Thyroid gland (tissue), 4 donors: Measurements from ENCODE around the gene DSCAM. TPM values are rescaled to one million over a fixed set of nuclear protein-coding genes. Genes with fewer than 3 reads are reported as not detected.

Experiments
- DNase-seq, 2 donors: peaks; one replicate each; pipeline ENCODE4 v3.0.0-alpha.2; 2019
- H3K27ac ChIP-seq, 3 donors: fragments of 200-600 bp; sonication (generic); 1 replicate in 2 of 3; 2 replicates in 1 of 3; pipeline ENCODE4 v1.5.1; 2016 to 2019; ENCODE audit warnings: mild to moderate bottlenecking in 1 of 3, moderate library complexity in 1 of 3
- H3K27me3 ChIP-seq: fragments of 200-600 bp; sonication (generic); one replicate; pipeline ENCODE4 v1.5.1; 2019
- H3K36me3 ChIP-seq, 2 donors: fragments of 200-600 bp; sonication (generic); one replicate each; pipeline ENCODE4 v1.5.1; 2016 to 2019
- H3K4me1 ChIP-seq, 2 donors: fragments of 200-600 bp; sonication (generic); one replicate each; pipeline ENCODE4 v1.5.1; 2017 to 2019
- H3K4me3 ChIP-seq, 3 donors: fragments of 200-600 bp; sonication (generic); replicated peaks in 1 of 3; 1 replicate in 2 of 3; 2 replicates in 1 of 3; pipeline ENCODE4 v1.5.1; 2016; ENCODE audit warnings: mild to moderate bottlenecking in 1 of 3
- H3K9me3 ChIP-seq: fragments of 200-600 bp; sonication (generic); one replicate; pipeline ENCODE4 v1.5.1; 2017
- POLR2A ChIP-seq, 2 donors: fragments of 450-650 bp; IDR thresholded peaks; one replicate each; pipeline ENCODE4 v1.6.1; 2017; ENCODE audit warnings: antibody characterized with exemption in 2 of 2, mild to moderate bottlenecking in 2 of 2, moderate library complexity in 1 of 2
- WGBS, 2 donors: methylation state at CpG; one replicate each; pipeline ENCODE4 v1.1.5; 2017; 5-methylcytosine and 5-hydroxymethylcytosine counted together
- intact Hi-C: fragments of 100-400 bp; cut with DNase I; formaldehyde crosslinking; loops from one replicate; pipeline ENCODE4 v1.15.1; 2023
- total RNA-seq, 4 donors: library from RNA; depleted of rRNA; stranded (reverse); fragments of >200 nt; gene quantifications; one replicate each; pipeline ENCODE4 v1.2.3, GENCODE V29; 2016
- TF ChIP-seq, protein P1 (sequence below), 6 experiments: fragments of 200-600 bp in 3 of 6; fragments of 450-650 bp in 3 of 6; sonication (generic) in 3 of 6; IDR thresholded peaks; one replicate each; pipeline ENCODE4 v1.5.1; 2016 to 2019; ENCODE audit warnings: antibody characterized with exemption in 6 of 6, mild to moderate bottlenecking in 2 of 6, inconsistent platforms in 1 of 6, moderate library complexity in 1 of 6

Gene DSCAM
- total RNA-seq, 4 donors from 2014 or later = 0.20 TPM; not detected in 3

DNA sequence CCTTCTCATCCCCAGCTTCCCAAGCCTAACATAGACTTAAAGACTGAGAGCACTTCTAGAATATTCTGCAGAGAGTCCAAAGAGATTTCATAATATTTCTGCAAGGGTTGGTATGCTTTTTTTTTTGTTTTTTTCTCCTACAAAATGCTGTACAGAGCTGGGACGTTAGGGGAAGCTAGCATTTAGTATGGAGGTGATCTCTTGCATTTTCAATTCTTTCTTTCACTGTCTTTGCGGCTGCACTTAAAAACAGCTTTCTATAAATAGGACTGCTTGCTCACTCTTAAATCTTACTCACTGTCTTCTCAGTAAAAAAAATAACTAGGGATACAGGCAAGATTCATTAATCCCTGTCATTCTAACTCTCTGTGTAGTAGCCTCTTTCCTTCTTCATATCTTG lies 7.4 kb downstream of the DSCAM start:
- H3K4me3 ChIP-seq = no peak overlapping the region
- intact Hi-C loops = no loop called here
- no peak for DNase-seq
- peaks cover 0 to 6% of the 10 kb centered on the region in 2 donors for H3K4me1 ChIP-seq
- 72 to 86% methylated on average over 2 of the region's 2 CpGs for WGBS, 2 donors
- H3K36me3 ChIP-seq = no peaks in the 10 kb centered on the region
- H3K27me3 ChIP-seq = no peaks in the 10 kb centered on the region
- no peak for TF ChIP-seq POLR2A (IDR thresholded peaks at IDR 0.05)
- TF ChIP-seq, protein P1, sequence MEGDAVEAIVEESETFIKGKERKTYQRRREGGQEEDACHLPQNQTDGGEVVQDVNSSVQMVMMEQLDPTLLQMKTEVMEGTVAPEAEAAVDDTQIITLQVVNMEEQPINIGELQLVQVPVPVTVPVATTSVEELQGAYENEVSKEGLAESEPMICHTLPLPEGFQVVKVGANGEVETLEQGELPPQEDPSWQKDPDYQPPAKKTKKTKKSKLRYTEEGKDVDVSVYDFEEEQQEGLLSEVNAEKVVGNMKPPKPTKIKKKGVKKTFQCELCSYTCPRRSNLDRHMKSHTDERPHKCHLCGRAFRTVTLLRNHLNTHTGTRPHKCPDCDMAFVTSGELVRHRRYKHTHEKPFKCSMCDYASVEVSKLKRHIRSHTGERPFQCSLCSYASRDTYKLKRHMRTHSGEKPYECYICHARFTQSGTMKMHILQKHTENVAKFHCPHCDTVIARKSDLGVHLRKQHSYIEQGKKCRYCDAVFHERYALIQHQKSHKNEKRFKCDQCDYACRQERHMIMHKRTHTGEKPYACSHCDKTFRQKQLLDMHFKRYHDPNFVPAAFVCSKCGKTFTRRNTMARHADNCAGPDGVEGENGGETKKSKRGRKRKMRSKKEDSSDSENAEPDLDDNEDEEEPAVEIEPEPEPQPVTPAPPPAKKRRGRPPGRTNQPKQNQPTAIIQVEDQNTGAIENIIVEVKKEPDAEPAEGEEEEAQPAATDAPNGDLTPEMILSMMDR (IDR thresholded peaks at IDR 0.05) = no peak
- H3K9me3 ChIP-seq = no peaks in the 10 kb centered on the region
- H3K27ac ChIP-seq = no peak overlapping the region

DNA sequence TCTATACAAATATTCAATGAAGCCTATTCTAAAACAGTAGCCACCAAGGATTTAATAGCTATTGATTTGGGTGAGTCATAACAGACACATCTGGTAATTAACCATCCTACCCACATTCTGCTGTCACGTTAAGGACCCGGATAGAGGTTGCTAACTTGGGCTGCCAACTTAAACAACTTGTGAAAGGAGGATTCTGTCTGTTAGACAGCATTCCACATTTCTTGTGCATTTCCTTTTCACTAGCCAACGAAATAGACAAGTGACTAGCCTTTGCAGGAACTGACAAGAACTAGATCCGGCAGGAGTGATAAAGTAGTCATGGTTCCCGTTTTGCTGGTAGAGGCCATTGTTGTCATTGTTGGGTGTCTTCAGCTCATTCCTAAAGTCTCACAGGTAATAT lies 9.5 kb downstream of the DSCAM start:
- peaks cover 0 to 6% of the 10 kb centered on the region in 2 donors for H3K4me1 ChIP-seq
- TF ChIP-seq POLR2A (IDR thresholded peaks at IDR 0.05) = no peak
- TF ChIP-seq, protein P1 (IDR thresholded peaks at IDR 0.05) = no peak
- H3K27ac ChIP-seq = no peak overlapping the region
- H3K27me3 ChIP-seq = no peaks in the 10 kb centered on the region
- no peaks in the 10 kb centered on the region for H3K36me3 ChIP-seq
- WGBS, 2 donors = 79 to 84% methylated on average over 5 of the region's 5 CpGs
- no peak for DNase-seq
- no peak overlapping the region for H3K4me3 ChIP-seq
- intact Hi-C loops = no loop called here
- no peaks in the 10 kb centered on the region for H3K9me3 ChIP-seq

DNA sequence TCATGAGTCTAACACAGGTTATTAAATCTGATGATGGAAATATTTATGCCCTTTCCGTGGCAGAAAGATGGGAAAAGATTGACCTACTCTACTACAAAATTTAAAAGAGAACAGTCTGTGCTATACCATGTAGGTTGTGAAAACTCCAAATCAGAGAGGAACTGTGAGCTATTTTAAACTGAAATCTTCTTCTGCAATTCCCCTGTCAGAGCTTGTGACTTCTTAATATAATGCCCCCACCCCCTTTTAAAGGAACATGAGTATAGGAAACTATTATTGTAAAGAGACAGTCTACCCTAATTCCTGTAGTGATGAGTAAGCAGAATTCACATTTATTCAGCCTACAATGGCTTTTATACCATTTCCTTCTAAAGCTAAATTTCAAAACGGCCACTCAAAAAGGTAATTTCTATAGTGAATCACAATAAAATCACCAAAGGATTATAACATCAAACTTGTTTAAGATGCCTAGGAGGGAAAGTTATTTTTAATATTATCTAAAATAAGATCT lies 11.7 kb downstream of the DSCAM start:
- Histone ChIP-seq H3K36me3 (no peaks in the 10 kb centered on the region), H3K4me3 (no peak overlapping the region), H3K4me1 (no peaks in the 10 kb centered on the region), H3K27ac (no peak overlapping the region), H3K27me3 (no peaks in the 10 kb centered on the region), H3K9me3 (no peaks in the 10 kb centered on the region)
- DNase-seq = no peak
- TF ChIP-seq, protein P1 (IDR thresholded peaks at IDR 0.05) = no peak
- no peak for TF ChIP-seq POLR2A (IDR thresholded peaks at IDR 0.05)
- intact Hi-C loops = no loop called here
- 73 to 81% methylated on average over 2 of the region's 2 CpGs for WGBS, 2 donors

DNA sequence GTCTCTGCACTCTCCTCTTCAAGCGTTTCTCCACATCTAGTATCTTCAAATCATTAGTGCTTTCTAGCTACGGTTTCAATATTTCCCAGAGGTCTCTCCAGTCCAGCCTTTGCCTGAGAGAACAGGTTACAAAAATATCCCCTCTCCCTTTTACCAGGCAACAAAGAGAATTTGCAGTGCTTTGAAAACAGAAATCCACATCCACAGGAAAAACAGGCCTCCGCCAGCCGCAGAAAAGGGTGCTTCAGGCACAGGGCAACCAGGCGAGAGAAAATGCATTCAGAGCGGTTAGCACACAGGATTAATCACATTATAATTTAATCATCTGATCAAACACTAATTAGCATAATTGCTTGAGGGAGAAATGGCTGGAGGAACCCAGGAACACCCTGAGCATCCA lies 13.8 kb downstream of the DSCAM start:
- no peak for TF ChIP-seq POLR2A (IDR thresholded peaks at IDR 0.05)
- TF ChIP-seq, protein P1 (IDR thresholded peaks at IDR 0.05) = no peak
- no peaks in the 10 kb centered on the region for H3K36me3 ChIP-seq
- no peak overlapping the region for H3K4me3 ChIP-seq
- H3K27me3 ChIP-seq = no peaks in the 10 kb centered on the region
- DNase-seq = no peak
- WGBS, 2 donors = 56 to 65% methylated on average over 6 of the region's 6 CpGs
- no peak overlapping the region for H3K27ac ChIP-seq
- H3K9me3 ChIP-seq = no peaks in the 10 kb centered on the region
- intact Hi-C loops = no loop called here
- H3K4me1 ChIP-seq = no peaks in the 10 kb centered on the region

DNA sequence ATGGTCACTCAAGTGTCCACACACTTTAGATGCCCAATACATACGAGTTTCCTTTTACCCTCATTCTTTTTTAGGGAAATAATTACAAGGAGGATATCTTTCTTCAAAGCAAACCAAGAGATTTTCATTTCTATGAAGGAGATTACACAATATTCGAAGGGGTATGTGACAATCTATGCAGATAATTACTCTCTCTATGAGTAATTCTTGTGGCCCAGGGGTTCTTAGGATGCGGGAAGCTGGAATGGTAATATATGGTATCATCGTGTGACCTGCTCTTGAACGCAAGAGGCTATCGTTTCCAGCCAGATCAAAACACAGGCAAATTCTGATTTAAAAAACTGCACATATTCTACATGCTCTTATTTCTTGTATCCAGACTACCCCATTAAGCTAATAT lies 14.6 kb downstream of the DSCAM start:
- Histone ChIP-seq H3K4me3 (no peak overlapping the region), H3K4me1 (no peaks in the 10 kb centered on the region), H3K27ac (no peak overlapping the region), H3K9me3 (no peaks in the 10 kb centered on the region), H3K36me3 (no peaks in the 10 kb centered on the region), H3K27me3 (no peaks in the 10 kb centered on the region)
- TF ChIP-seq POLR2A (IDR thresholded peaks at IDR 0.05) = no peak
- TF ChIP-seq, protein P1 (IDR thresholded peaks at IDR 0.05) = no peak
- WGBS, 2 donors = 93 to 95% methylated on average over 6 of the region's 6 CpGs
- intact Hi-C loops = no loop called here
- DNase-seq = no peak
